ENCODE results near the gene OR9Q1. TPM values are rescaled to one million over a fixed set of nuclear protein-coding genes. Genes with fewer than 3 reads are reported as not detected.

OR9Q1 gene
- not detected in 2 replicates for total RNA-seq

DNA sequence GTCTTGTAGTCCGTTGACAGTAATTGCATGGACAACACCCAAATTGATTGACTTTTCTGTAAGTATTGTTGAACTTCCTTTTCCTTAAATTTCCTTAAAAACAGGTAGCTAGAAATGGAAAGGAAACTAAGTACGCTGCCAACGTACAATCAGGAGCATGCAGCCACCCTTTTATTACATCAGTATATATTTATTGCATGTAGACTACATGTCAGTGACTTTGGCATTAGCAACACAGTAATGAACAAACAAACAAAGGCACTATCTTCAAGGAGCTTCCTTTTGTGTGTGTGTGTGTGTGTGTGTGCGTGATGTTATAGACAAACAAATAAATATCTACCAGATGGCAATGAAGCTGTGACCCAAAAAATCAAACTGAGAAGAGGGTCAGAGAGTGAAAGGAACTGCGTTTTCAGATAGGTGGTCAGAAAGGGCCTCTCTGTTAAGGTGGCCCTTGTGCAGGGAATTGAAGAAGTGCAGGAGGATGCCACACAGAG, at the start of gene OR9Q1:
TSS of gene OR9Q1 (plus strand) at position 447 of the 497 bp plus-strand sequence. CDS start 155,564 bp downstream, outside the sequence.

DNA sequence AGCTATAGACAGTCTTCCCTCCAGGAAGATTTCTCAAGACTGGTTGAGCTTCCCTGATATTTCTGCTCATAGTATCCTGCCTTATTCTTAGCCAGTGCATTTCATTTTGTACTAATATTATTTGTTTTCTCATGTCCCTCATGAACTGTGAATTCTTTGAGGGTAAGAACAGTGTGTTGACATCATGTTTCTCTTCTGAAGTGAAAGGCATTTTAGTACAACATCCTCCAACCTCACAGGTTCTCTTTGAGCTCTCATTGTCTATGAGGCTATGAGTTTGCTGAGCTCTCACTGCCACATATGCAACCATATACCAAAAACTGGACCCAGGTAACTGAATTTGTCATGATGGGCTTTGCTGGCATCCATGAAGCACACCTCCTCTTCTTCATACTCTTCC, 7.0 kb downstream of the OR9Q1 start, which contains the start of gene OR6Q1:
TSS of gene OR6Q1 (plus strand) at position 301 of the 400 bp plus-strand sequence. CDS start at position 301, 0 bp downstream.

GRCh38 chr11:58125469-58125868, 101.8 kb downstream of the OR9Q1 start, which contains the start of gene OR9I1:
OR9I1 (minus strand) TSS chr11:58125530; CDS start chr11:58119444, 6,086 bp downstream.

GRCh38 chr11:58188770-58189169, 165.1 kb downstream of the OR9Q1 start, which contains the start of gene OR9Q2:
OR9Q2 (plus strand) TSS chr11:58189070; CDS start chr11:58190491, 1,421 bp downstream.

DNA sequence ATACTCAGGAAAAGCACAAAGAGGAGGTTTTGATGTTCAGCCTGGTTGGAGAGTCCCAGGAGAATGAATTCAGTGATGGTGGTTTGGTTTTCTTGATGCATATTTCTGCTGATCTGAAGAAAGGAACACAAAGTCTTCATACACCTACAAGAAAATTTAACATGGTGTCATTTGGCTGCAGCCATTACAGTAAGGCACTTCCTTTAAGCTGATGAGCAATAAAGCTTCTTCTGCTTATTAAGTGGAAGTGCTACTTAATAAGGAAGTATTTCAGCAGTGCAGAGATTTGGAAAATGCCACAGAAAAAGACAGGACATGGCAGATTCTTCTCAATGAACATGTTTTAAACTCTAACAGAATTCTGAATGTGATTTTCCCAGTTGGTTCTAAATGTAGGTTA, 180.4 kb downstream of the OR9Q1 start, which contains the start of gene OR1S2:
TSS of gene OR1S2 (minus strand) at position 101 of the 400 bp plus-strand sequence. CDS start at position 101, 0 bp downstream.

DNA sequence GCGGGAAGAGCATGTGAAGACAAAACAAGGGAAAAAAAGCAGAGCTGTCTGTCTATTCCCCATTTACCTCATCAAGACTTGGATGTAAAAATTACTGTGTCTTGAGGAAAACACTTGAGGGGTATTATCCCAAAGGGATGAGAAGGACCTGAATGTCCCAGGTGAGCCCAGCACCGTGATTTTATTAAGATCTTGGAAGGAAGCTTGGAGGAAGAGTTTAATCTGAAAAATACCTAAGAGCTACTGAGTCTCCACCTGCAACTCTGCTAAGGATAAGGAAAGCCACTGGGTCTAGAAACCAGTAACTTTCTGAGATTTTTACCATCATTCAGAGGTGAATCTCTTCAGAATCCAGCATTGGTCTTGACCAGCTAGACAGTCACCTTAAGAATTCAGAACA, 188.7 kb downstream of the OR9Q1 start, which contains the start of gene OR1S1:
TSS of gene OR1S1 (plus strand) at position 301 of the 400 bp plus-strand sequence.

Other genes with a start within 250 kb of the OR9Q1 start
- not detected in 2 replicates for gene OR6Q1, start 7.1 kb downstream of the OR9Q1 start, total RNA-seq
- not detected in 2 replicates for gene OR9I1, start 101.6 kb downstream of the OR9Q1 start, total RNA-seq
- gene OR9Q2, start 165.2 kb downstream of the OR9Q1 start, total RNA-seq = not detected in 2 replicates
- gene OR1S2, start 180.3 kb downstream of the OR9Q1 start, total RNA-seq = not detected in 2 replicates
- gene OR1S1, start 188.8 kb downstream of the OR9Q1 start, total RNA-seq = not detected in 2 replicates
- gene OR10Q1, start 205.0 kb downstream of the OR9Q1 start, total RNA-seq = not detected in 2 replicates
- not detected in 2 replicates for gene OR10W1, start 244.4 kb downstream of the OR9Q1 start, total RNA-seq

All from regular cardiac myocyte (primary cell).